K562 (cell line): Measurements from ENCODE around the gene CHI3L1. TPM values are rescaled to one million over a fixed set of nuclear protein-coding genes. Genes with fewer than 3 reads are reported as not detected.

Experiments used
- BCOR ChIP-seq: fragments of 450-650 bp; IDR thresholded peaks from 2 replicates; pipeline ENCODE4 v1.6.1; 2016
- CCNT2 ChIP-seq: IDR thresholded peaks from 2 replicates; pipeline ENCODE4 v1.6.1; 2011; ENCODE audit warnings: borderline replicate concordance, low read depth, mild to moderate bottlenecking, moderate library complexity, mixed read lengths, low read length; ENCODE audit not compliant: insufficient read length; ENCODE audit errors: extremely low read depth
- CREB5 ChIP-seq: fragments of 250-450 bp; sonication (Bioruptor Pico); IDR thresholded peaks from 2 replicates; pipeline ENCODE4 v1.5.0; 2020; ENCODE audit warnings: mild to moderate bottlenecking
- CTCFL ChIP-seq: IDR thresholded peaks from 2 replicates; pipeline ENCODE4 v1.6.1; 2011; ENCODE audit warnings: borderline replicate concordance, low read depth, mild to moderate bottlenecking, moderate library complexity, low read length; ENCODE audit not compliant: insufficient read depth, poor library complexity, severe bottlenecking
- EGR1 ChIP-seq: fragments of 450-650 bp; conservative IDR thresholded peaks from 2 replicates; pipeline ENCODE4 v1.6.1; 2017; ENCODE audit warnings: mild to moderate bottlenecking
- FOXP1 ChIP-seq: sonication (generic); formaldehyde crosslinking; IDR thresholded peaks from 2 replicates; pipeline ENCODE4 v1.8.0; 2022; ENCODE audit warnings: mild to moderate bottlenecking, missing genetic modification reagents
- IRF1 ChIP-seq: sonication (generic); formaldehyde crosslinking; IDR thresholded peaks from 2 replicates; pipeline ENCODE4 v1.8.0; 2022; ENCODE audit warnings: missing genetic modification reagents, mild to moderate bottlenecking, borderline replicate concordance
- JUN ChIP-seq, 2 experiments: sonication (generic) in 1 of 2; formaldehyde crosslinking in 1 of 2; IDR thresholded peaks; 2 replicates each; pipeline versions ENCODE4 v1.6.1 to v1.8.0; 2012 to 2022; ENCODE audit warnings: borderline replicate concordance in 2 of 2, mild to moderate bottlenecking in 2 of 2, improper control_type of control experiment in 1 of 2, low read depth in 1 of 2, low read length in 1 of 2, missing genetic modification reagents in 1 of 2
- NR4A1 ChIP-seq, 2 experiments: fragments of 250-450 bp in 1 of 2; fragments of 450-650 bp in 1 of 2; sonication (Bioruptor Pico) in 1 of 2; IDR thresholded peaks; 2 replicates each; pipeline versions ENCODE4 v1.4.0 to v1.6.1; 2016 to 2020; ENCODE audit warnings: mild to moderate bottlenecking in 2 of 2, missing compliant biosample characterization in 1 of 2, missing genetic modification characterization in 1 of 2, moderate library complexity in 1 of 2
- POLR3G ChIP-seq: IDR thresholded peaks from 2 replicates; pipeline ENCODE4 v1.6.1; 2011; ENCODE audit not compliant: insufficient read length, insufficient replicate concordance; ENCODE audit errors: extremely low read depth
- RBM25 ChIP-seq: fragments of 200-400 bp; formaldehyde crosslinking; IDR thresholded peaks from 2 replicates; pipeline ENCODE4 v1.6.1; 2018; ENCODE audit warnings: low read length, low read depth, moderate library complexity; ENCODE audit not compliant: severe bottlenecking
- RFX1 ChIP-seq: fragments of 450-650 bp; IDR thresholded peaks from 2 replicates; pipeline ENCODE4 v1.6.1; 2016; ENCODE audit warnings: mild to moderate bottlenecking, moderate library complexity
- SPI1 ChIP-seq: IDR thresholded peaks from 2 replicates; pipeline ENCODE4 v1.6.1; 2011; ENCODE audit warnings: low read depth, low read length, control low read depth, borderline replicate concordance
- TFAM ChIP-seq: fragments of 250-450 bp; sonication (Bioruptor Pico); conservative IDR thresholded peaks from 2 replicates; pipeline ENCODE4 v1.5.0; 2021; ENCODE audit warnings: mild to moderate bottlenecking, moderate library complexity
- ZBTB1 ChIP-seq: sonication (generic); formaldehyde crosslinking; IDR thresholded peaks from 2 replicates; pipeline ENCODE4 v1.8.1; 2023; ENCODE audit warnings: missing genetic modification reagents, low read depth, mild to moderate bottlenecking, borderline replicate concordance
- ZFPM2 ChIP-seq: fragments of 250-450 bp; sonication (Bioruptor Pico); IDR thresholded peaks from 2 replicates; pipeline ENCODE4 v1.5.1; 2022; ENCODE audit warnings: mild to moderate bottlenecking
- ZNF146 ChIP-seq: IDR thresholded peaks from one replicate; pipeline ENCODE4 v1.6.1; 2018; ENCODE audit warnings: missing compliant biosample characterization; ENCODE audit not compliant: unreplicated experiment
- ZNF551 ChIP-seq: fragments of 250-450 bp; sonication (Bioruptor Pico); IDR thresholded peaks from 2 replicates; pipeline ENCODE4 v1.5.0; 2021; ENCODE audit warnings: mild to moderate bottlenecking, moderate library complexity
- ZNF644 ChIP-seq: fragments of 200-800 bp; sonication (Bioruptor generic); IDR thresholded peaks from 2 replicates; pipeline ENCODE4 v1.6.1; 2016; ENCODE audit warnings: low read depth, missing genetic modification characterization, missing compliant biosample characterization
- polyA plus RNA-seq, 8 experiments: library from polyadenylated mRNA; depleted of rRNA in 4 of 8; stranded (reverse) in 5 of 8; unstranded in 3 of 8; fragments of >200 nt; fragmentation: Nextera tagmentation in 2 of 8; fragmentation: Illumina TruSeq in 1 of 8; extraction: Ambion mirVana in 2 of 8; extraction: Trizol in 1 of 8; gene quantifications; 2 replicates each; pipeline versions ENCODE4 v1.2.1 to v1.2.3, GENCODE V29; 2011 to 2014; ENCODE audit warnings: inconsistent platforms in 1 of 8, missing spikeins in 1 of 8
- total RNA-seq, 7 experiments: library from RNA; depleted of rRNA in 6 of 7; stranded (reverse); fragments of >200 nt in 6 of 7; fragmentation: Illumina TruSeq in 2 of 7; extraction: Trizol in 2 of 7; gene quantifications; 2 replicates each; pipeline versions ENCODE4 v1.2.1 to v1.2.3, GENCODE V29; 2011 to 2021; ENCODE audit warnings: low replicate concordance in 1 of 7

Gene CHI3L1
- total and polyA plus RNA-seq, 9 of the 15 experiments (the other 6 are each of a cell fraction or from before 2014, with no cell fraction given) = not detected

- TF ChIP-seq CREB5 = no peak
- TF ChIP-seq ZNF146 (CRISPR knock-in tag) = no peak
- TF ChIP-seq JUN (IDR thresholded peaks at IDR 0.05; ENCODE audit: borderline replicate concordance, low read depth, low read length) = no peak
- TF ChIP-seq JUN (CRISPR knock-in tag; IDR thresholded peaks at IDR 0.05; ENCODE audit: borderline replicate concordance) = no peak
- no peak for TF ChIP-seq ZFPM2 (CRISPR knock-in tag)
- TF ChIP-seq POLR3G = no peak
- TF ChIP-seq ZBTB1 (CRISPR knock-in tag) = no peak
- TF ChIP-seq CCNT2 = no peak
- TF ChIP-seq IRF1 = no peak
- TF ChIP-seq SPI1 = 0 out of 2 replicates have a peak, but pooled peaks have one; percentile 9
- TF ChIP-seq RBM25 = peak; percentile 28
- no peak for TF ChIP-seq NR4A1 (CRISPR knock-in tag; IDR thresholded peaks at IDR 0.05)
- no peak for TF ChIP-seq NR4A1 (tag; IDR thresholded peaks at IDR 0.05)
- TF ChIP-seq TFAM (CRISPR knock-in tag) = no peak
- peak; percentile 59 for TF ChIP-seq BCOR
- no peak for TF ChIP-seq ZNF551
- no peak for TF ChIP-seq CTCFL
- TF ChIP-seq EGR1 = 0 out of 2 replicates have a peak, but pooled peaks have one; percentile 24
- TF ChIP-seq FOXP1 (CRISPR knock-in tag) = no peak
- no peak for TF ChIP-seq RFX1
- no peak for TF ChIP-seq ZNF644 (tag)
These were observed 35.8 kb downstream of the CHI3L1 start (continued) for GRCh38 chr1:203150511-203151297.
